ENCODE results near the gene ZCCHC8.

DNA sequence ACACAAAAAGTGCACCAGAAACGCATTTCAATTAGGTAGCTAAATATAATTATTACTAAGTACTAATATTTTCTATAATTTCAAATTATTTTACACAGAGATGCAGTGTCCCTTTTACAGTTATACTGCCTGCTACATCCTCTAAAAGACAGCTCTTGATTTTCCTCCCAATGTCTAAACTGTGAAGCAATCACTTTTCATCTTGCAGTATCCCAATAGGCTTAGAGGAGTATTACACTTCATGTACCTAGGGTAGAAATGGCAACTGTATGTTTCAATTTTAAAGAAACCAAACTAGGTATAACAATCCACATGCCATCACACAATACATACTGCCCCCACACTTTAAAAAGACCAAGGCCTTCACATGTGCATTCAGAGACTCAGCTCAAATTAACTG lies 18.7 kb upstream of the ZCCHC8 start:
- TF ChIP-seq, protein P1, sequence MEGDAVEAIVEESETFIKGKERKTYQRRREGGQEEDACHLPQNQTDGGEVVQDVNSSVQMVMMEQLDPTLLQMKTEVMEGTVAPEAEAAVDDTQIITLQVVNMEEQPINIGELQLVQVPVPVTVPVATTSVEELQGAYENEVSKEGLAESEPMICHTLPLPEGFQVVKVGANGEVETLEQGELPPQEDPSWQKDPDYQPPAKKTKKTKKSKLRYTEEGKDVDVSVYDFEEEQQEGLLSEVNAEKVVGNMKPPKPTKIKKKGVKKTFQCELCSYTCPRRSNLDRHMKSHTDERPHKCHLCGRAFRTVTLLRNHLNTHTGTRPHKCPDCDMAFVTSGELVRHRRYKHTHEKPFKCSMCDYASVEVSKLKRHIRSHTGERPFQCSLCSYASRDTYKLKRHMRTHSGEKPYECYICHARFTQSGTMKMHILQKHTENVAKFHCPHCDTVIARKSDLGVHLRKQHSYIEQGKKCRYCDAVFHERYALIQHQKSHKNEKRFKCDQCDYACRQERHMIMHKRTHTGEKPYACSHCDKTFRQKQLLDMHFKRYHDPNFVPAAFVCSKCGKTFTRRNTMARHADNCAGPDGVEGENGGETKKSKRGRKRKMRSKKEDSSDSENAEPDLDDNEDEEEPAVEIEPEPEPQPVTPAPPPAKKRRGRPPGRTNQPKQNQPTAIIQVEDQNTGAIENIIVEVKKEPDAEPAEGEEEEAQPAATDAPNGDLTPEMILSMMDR (IDR thresholded peaks at IDR 0.05) = no peak
- TF ChIP-seq POLR2A (IDR thresholded peaks at IDR 0.05) (no peak), EP300 (IDR thresholded peaks at IDR 0.05) (no peak), POLR2AphosphoS5 (IDR thresholded peaks at IDR 0.05) (no peak)

Data from gastroesophageal sphincter (tissue), 3 donors.